Measurements from ENCODE around the gene TFAP2A. TPM values are rescaled to one million over a fixed set of nuclear protein-coding genes. Genes with fewer than 3 reads are reported as not detected.

TFAP2A gene
- total RNA-seq, 4 donors from 2014 or later = 0.20 to 1.2 (median 0.66) TPM; not detected in 1

- H3K27ac ChIP-seq = no peak overlapping the region
- H3K4me3 ChIP-seq = no peak overlapping the region
- H3K9me3 ChIP-seq = peaks cover 0 to 6% (median 0%) of the 10 kb centered on the region in 4 donors
- H3K4me1 ChIP-seq = peaks cover 0 to 5% (median under 1%) of the 10 kb centered on the region in 4 donors
- whole genome bisulfite sequencing, 2 donors = 67 to 75% methylated on average over 3 of the region's 3 CpGs
- no peak for TF ChIP-seq EP300 (IDR thresholded peaks at IDR 0.05)
- no peak for TF ChIP-seq POLR2A (IDR thresholded peaks at IDR 0.05)
- TF ChIP-seq CTCF (IDR thresholded peaks at IDR 0.05) = no peak
- H3K36me3 ChIP-seq = no peaks in the 10 kb centered on the region
- no peak for DNase-seq (ENCODE audit: low spot score in 2 of 2)
- H3K27me3 ChIP-seq = no peaks in the 10 kb centered on the region
Observed at GRCh38 chr6:10368861-10369260, 46.0 kb downstream of the TFAP2A start.

GRCh38 chr6:10363911-10364310 is 51.0 kb downstream of the TFAP2A start:
- peaks cover 0 to 6% (median 0%) of the 10 kb centered on the region in 4 donors for H3K9me3 ChIP-seq

GRCh38 chr6:10362300-10362699 is 52.6 kb downstream of the TFAP2A start:
- Histone ChIP-seq H3K9me3 (peaks cover 0 to 6% (median 0%) of the 10 kb centered on the region in 4 donors), H3K27me3 (no peaks in the 10 kb centered on the region), H3K27ac (no peak overlapping the region), H3K36me3 (no peaks in the 10 kb centered on the region), H3K4me1 (no peaks in the 10 kb centered on the region), H3K4me3 (no peak overlapping the region)
- DNase-seq (ENCODE audit: low spot score in 2 of 2) = no peak
- WGBS, 2 donors = 48% methylated on average over 2 of the region's 2 CpGs
- TF ChIP-seq CTCF (IDR thresholded peaks at IDR 0.05) = no peak
- no peak for TF ChIP-seq POLR2A (IDR thresholded peaks at IDR 0.05)
- TF ChIP-seq EP300 (IDR thresholded peaks at IDR 0.05) = no peak

More at GRCh38 chr6:10363911-10364310, 51.0 kb downstream of the TFAP2A start:
- H3K36me3 ChIP-seq = no peaks in the 10 kb centered on the region
- DNase-seq (ENCODE audit: low spot score in 2 of 2) = no peak
- H3K4me1 ChIP-seq = no peaks in the 10 kb centered on the region
- H3K4me3 ChIP-seq = no peak overlapping the region
- no peaks in the 10 kb centered on the region for H3K27me3 ChIP-seq
- 85 to 94% methylated on average over 6 of the region's 6 CpGs for WGBS, 2 donors
- no peak overlapping the region for H3K27ac ChIP-seq
- TF ChIP-seq EP300 (IDR thresholded peaks at IDR 0.05) = no peak
- TF ChIP-seq POLR2A (IDR thresholded peaks at IDR 0.05) = no peak
- TF ChIP-seq CTCF (IDR thresholded peaks at IDR 0.05) = no peak

GRCh38 chr6:10361428-10361827 is 53.4 kb downstream of the TFAP2A start:
- H3K4me1 ChIP-seq = no peaks in the 10 kb centered on the region
- no peaks in the 10 kb centered on the region for H3K36me3 ChIP-seq
- no peak overlapping the region for H3K27ac ChIP-seq
- TF ChIP-seq CTCF (IDR thresholded peaks at IDR 0.05) (no peak), EP300 (IDR thresholded peaks at IDR 0.05) (no peak), POLR2A (IDR thresholded peaks at IDR 0.05) (no peak)
- DNase-seq (ENCODE audit: low spot score in 2 of 2) = no peak
- H3K4me3 ChIP-seq = no peak overlapping the region
- 81 to 82% methylated on average over 4 of the region's 4 CpGs for WGBS, 2 donors
- no peaks in the 10 kb centered on the region for H3K27me3 ChIP-seq
- peaks cover 0 to 6% (median 0%) of the 10 kb centered on the region in 4 donors for H3K9me3 ChIP-seq

- 67 to 71% methylated on average over 1 of the region's 1 CpG for WGBS, 2 donors
- no peaks in the 10 kb centered on the region for H3K36me3 ChIP-seq
- no peaks in the 10 kb centered on the region for H3K27me3 ChIP-seq
- H3K4me3 ChIP-seq = no peak overlapping the region
- H3K27ac ChIP-seq = no peak overlapping the region
- peaks cover 0 to 6% (median 0%) of the 10 kb centered on the region in 4 donors for H3K9me3 ChIP-seq
- TF ChIP-seq EP300 (IDR thresholded peaks at IDR 0.05) = no peak
- no peak for TF ChIP-seq CTCF (IDR thresholded peaks at IDR 0.05)
- TF ChIP-seq POLR2A (IDR thresholded peaks at IDR 0.05) = no peak
- no peak for DNase-seq (ENCODE audit: low spot score in 2 of 2)
- H3K4me1 ChIP-seq = no peaks in the 10 kb centered on the region
Observed at GRCh38 chr6:10359581-10359980, 55.3 kb downstream of the TFAP2A start.
